HG03060 (cell line): ENCODE data around the gene TMEM167A.

ENCODE experiments used
- ATAC-seq: cut with Tn5 transposase; IDR thresholded peaks from one replicate; pipeline ENCODE4 v1.9.1; 2021; ENCODE audit warnings: low read depth, moderate number of reproducible peaks; ENCODE audit not compliant: unreplicated experiment

The TMEM167A gene, protein sequence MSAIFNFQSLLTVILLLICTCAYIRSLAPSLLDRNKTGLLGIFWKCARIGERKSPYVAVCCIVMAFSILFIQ

DNA sequence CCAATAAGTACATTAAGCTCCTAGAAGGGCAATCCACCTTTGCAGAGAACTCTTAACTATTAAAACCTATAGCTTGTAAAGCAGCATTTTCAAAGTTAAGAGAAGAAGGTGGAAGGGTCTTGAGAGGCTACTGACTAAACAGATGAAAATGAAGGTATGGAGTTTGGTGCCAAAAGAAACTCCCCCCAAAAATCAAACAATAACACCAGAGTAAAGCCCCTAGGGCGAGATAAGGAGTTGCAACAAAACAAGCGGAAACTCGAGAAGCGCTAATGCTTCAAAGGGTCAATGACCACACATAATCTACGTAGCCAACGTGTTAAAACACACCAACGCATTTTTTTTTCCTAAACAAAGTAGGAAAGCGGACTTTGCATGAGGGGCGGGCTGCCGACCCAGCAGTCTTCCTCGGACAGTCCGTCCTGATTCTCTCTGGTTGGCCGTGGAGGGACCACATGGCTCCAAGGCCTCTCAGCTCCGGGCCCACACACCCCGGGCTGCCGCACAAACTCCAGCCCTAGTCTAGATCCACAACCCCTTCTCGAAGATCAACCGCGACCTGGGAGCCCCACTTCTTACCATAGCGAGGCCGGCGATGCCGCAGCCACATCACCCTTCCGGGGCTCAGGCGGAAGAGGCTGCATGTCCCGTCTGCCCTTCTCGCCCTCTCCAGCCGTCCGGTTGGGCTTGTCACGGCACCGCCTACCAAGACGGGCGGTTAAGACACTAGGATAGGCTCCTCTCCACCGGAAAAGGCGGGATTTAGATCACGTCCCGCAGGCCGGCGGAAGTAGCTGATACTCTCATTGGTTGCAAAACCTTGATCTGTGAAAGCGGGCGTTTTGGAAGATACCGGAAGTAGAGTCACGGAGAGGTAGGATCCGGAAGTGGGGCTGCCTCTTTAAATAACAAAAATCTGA lies at the start of gene TMEM167A, which contains the start of gene XRCC4:
TMEM167A (minus strand) TSS at position 653 of the 920 bp plus-strand sequence; CDS start at position 582, 71 bp downstream.
XRCC4 (plus strand) TSS at position 806 of the 920 bp plus-strand sequence. CDS start 27,373 bp downstream, outside the sequence.
- ATAC-seq = peak; percentile 98

- no peak for ATAC-seq
Measured at GRCh38 chr5:83126501-83126900, 49.3 kb upstream of the TMEM167A start.

- no peak for ATAC-seq
Measured at GRCh38 chr5:83125560-83125959, 48.4 kb upstream of the TMEM167A start.

GRCh38 chr5:83124593-83124992 lies 47.4 kb upstream of the TMEM167A start:
- no peak for ATAC-seq

GRCh38 chr5:83118976-83119375 lies 41.8 kb upstream of the TMEM167A start:
- ATAC-seq = no peak

GRCh38 chr5:83118471-83118870 lies 41.3 kb upstream of the TMEM167A start:
- no peak for ATAC-seq

- no peak for ATAC-seq
Measured at GRCh38 chr5:83115816-83116215, 38.6 kb upstream of the TMEM167A start.

DNA sequence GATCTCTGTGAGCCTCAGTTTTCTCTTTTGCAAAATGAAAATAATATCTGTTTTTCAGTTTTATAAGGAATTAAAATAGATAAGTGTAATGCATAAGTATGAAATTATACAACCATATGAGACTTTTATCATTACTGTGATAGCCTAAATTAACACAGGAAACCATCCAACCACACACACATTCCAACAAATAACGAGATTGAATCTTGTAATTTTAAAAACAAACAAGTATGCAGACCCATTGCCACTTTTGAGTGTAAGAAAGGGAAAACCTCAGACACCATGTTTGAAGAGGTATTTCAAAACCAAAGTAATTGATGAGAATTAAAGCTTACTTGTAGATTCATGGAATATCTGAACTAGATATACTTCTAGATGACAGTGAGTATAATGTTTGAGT lies 32.2 kb upstream of the TMEM167A start:
- ATAC-seq = no peak

GRCh38 chr5:83107692-83108420 lies 30.7 kb upstream of the TMEM167A start:
- no peak for ATAC-seq

DNA sequence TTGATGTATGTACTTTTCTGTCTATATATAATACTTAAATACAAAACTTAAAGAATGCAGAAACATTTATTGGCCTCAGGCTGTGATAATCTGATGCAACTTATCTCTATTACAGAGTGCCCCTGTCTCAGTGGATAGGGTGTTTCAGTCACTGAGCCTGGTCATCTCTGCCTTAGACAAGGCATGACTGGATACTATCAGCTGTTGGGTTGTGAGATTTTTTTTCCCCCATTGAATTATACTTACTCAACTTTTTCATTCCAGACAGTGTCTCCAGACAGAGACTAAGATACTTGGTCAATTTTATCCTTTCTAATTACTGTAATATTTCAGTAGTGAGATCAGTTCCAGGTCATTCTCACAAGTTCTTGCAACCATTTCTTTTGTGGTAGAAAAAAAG lies 26.8 kb upstream of the TMEM167A start:
- ATAC-seq = no peak

GRCh38 chr5:83102364-83102980 lies 25.3 kb upstream of the TMEM167A start:
- no peak for ATAC-seq

DNA sequence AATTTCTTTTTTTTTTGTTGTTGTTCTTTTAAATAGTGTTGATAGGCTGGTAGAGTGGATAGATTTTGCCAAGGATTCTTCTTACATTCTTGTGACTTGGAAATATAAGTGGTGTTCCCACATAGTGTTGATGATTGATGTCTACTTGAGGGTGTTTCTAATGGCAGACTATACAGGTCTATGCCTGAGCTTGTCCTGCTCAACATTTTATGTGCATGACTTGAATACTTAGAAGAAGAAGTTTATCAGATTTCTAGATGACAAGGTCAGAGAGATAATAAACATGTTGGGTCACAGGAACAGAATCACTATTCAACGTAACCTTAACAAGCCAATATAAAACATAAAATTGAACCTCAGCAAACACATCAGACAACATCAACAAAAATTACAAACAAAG lies 24.3 kb upstream of the TMEM167A start:
- no peak for ATAC-seq

DNA sequence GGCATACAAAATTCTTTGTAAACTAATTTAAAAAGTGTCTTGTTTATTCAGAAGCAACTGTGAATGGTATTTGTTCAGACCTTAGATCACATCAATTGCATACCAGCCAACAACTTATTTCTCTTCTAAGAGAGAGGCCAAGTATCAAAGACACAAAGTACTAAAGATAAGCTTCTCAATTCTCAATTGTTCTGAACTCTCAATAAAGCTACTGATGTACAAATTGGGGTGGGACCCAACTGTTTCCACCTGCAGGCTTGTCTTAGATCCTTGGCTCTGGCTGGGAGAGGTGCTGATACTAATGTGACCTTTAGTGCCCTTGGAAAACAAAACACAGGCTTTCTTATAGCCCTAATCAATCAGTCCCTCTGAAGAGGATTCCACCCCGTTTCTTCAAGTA lies 22.3 kb upstream of the TMEM167A start:
- no peak for ATAC-seq

- ATAC-seq = no peak
Measured at GRCh38 chr5:83099001-83099400, 21.8 kb upstream of the TMEM167A start.

- ATAC-seq = no peak
Measured at GRCh38 chr5:83097689-83098231, 20.6 kb upstream of the TMEM167A start.

- ATAC-seq = no peak
Measured at GRCh38 chr5:83096660-83097339, 19.6 kb upstream of the TMEM167A start.

DNA sequence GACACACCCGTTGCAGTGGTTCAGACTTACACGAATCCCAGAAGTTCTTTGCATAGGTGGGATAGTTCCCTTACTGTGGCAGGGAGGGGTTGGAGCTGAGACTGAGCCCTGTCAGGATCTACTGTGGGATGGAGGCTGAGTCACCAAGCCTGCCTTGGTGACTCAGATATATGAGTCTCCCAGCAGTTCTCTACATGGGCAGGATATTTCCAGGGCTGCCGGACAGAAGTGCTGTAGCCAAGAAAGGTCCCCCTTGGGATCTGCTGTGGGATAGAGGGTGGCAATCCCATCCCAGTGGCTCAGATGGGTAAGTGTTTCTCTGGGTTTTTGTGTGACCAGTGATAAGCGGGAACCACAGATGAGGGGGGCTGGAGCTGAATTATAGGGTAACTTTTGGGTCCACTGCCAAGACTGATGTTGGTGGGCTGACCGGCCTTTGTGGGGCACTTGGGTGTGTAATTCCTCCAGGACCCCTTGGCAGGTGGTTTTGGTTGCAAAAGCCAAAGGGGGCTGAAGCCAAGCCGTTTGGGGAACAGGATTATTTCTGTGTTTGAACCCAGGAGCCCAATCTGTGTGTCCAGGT lies 18.9 kb upstream of the TMEM167A start:
- no peak for ATAC-seq

DNA sequence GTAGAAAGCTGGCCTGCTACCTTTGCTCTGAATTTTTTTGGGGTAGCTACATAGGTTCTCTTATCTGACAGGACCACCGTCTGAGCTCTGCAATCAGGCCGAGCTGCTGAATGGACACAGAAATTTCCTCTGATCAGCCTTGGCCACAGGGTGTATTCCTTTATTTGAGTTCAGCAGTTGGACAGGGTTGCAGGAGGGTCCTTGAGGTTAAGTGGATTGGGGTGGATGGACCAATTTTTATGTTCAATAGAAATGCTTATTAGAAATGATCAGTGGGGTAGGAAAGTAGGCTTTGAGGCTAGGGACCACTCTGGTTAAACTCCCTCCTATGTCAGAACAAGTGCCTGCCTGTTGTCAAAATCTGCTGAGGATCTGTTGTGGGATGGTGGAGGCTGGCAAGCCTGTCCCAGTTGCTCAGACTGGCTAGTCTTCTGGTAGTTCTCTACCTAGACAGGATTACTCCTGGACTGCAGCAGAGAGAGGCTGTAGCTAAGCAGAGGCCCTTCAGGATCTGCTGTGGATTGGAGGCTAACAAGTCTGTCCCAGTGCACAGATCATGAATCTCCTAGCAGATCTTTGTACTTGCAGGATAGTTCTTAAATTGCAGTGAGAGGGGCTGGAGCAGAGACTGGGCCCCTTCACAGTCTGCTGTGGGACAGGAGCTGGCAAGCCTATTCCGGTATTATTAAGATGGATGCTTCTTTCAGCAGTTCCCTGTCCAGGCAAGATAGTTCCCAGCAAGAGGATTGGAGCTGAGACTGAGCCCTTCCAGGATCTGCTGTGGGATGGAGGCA lies 18.2 kb upstream of the TMEM167A start:
- no peak for ATAC-seq

DNA sequence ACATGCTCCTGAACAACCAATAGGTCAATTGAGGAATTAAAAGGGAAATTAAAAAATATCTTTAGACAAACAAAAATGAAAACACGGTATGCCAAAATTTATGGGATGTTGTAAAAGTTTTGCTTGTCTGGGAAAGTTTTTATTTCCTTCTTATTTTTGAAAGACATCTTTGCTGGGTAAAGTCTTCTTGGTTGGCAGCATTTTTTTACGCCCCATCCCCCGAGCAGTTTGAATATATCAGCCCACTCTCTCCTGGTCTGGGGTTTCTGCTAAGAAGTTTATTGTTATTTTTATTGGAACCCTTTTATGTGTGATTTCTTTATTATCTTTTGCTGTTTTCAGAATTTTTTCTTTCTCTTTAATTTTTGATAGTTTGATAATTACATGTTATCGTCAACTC lies 16.5 kb upstream of the TMEM167A start:
- no peak for ATAC-seq
